Hepatocyte (in vitro differentiated cells): ENCODE measurements around the gene CD80. TPM values are rescaled to one million over a fixed set of nuclear protein-coding genes. Genes with fewer than 3 reads are reported as not detected.

Source experiments
- DNase-seq: peaks from one replicate; pipeline ENCODE4 v3.0.0-alpha.2; 2016; ENCODE audit warnings: low spot score
- H2AFZ ChIP-seq: fragments of 200-600 bp; sonication (generic); 2 replicates; pipeline ENCODE4 v1.6.0; 2016; ENCODE audit warnings: antibody characterized with exemption, mild to moderate bottlenecking
- H3K27ac ChIP-seq: fragments of 200-600 bp; sonication (generic); 2 replicates; pipeline ENCODE4 v1.5.1; 2016; ENCODE audit warnings: mild to moderate bottlenecking
- H3K27me3 ChIP-seq: fragments of 200-600 bp; sonication (generic); 2 replicates; pipeline ENCODE4 v1.6.1; 2016
- H3K36me3 ChIP-seq: fragments of 200-600 bp; sonication (generic); replicated peaks from 2 replicates; pipeline ENCODE4 v1.5.1; 2016; ENCODE audit warnings: low read depth; ENCODE audit not compliant: insufficient read depth
- H3K4me1 ChIP-seq: fragments of 200-600 bp; sonication (generic); 2 replicates; pipeline ENCODE4 v1.5.1; 2016; ENCODE audit warnings: mild to moderate bottlenecking, moderate library complexity; ENCODE audit not compliant: insufficient read depth
- H3K4me2 ChIP-seq: fragments of 200-600 bp; sonication (generic); 2 replicates; pipeline ENCODE4 v1.6.0; 2016
- H3K4me3 ChIP-seq: fragments of 200-600 bp; sonication (generic); 2 replicates; pipeline ENCODE4 v1.5.1; 2016; ENCODE audit warnings: mild to moderate bottlenecking
- H3K79me2 ChIP-seq: fragments of 200-600 bp; sonication (generic); 2 replicates; pipeline ENCODE4 v1.6.0; 2017; ENCODE audit warnings: mild to moderate bottlenecking
- H3K9me2 ChIP-seq: fragments of 200-600 bp; sonication (generic); replicated peaks from 2 replicates; pipeline ENCODE4 v1.6.0; 2017; ENCODE audit warnings: mild to moderate bottlenecking; ENCODE audit not compliant: insufficient read depth
- H3K9me3 ChIP-seq: fragments of 200-600 bp; sonication (generic); 2 replicates; pipeline ENCODE4 v1.5.1; 2016; ENCODE audit warnings: low read depth, mild to moderate bottlenecking
- H4K20me1 ChIP-seq: fragments of 200-600 bp; sonication (generic); 2 replicates; pipeline ENCODE4 v1.6.0; 2016; ENCODE audit warnings: mild to moderate bottlenecking; ENCODE audit not compliant: insufficient read depth, poor library complexity, severe bottlenecking
- EZH2 ChIP-seq: fragments of 200-600 bp; sonication (generic); IDR thresholded peaks from 2 replicates; pipeline ENCODE4 v1.6.1; 2016; ENCODE audit warnings: antibody characterized with exemption, mild to moderate bottlenecking, borderline replicate concordance
- EZH2phosphoT487 ChIP-seq: fragments of 200-600 bp; sonication (generic); IDR thresholded peaks from one replicate; pipeline ENCODE4 v1.6.1; 2018; ENCODE audit warnings: antibody characterized with exemption, mild to moderate bottlenecking, low read depth, moderate library complexity; ENCODE audit not compliant: unreplicated experiment, severe bottlenecking
- WGBS: methylation state at CpG from one replicate; pipeline ENCODE4 v1.1.6; 2016; ENCODE audit warnings: low lambda C conversion rate; ENCODE audit errors: missing lambda C conversion rate; 5-methylcytosine and 5-hydroxymethylcytosine counted together
- polyA plus RNA-seq: library from polyadenylated mRNA; unstranded; fragments of >200 nt; fragmentation: Nextera tagmentation; extraction: Ambion mirVana; gene quantifications from 2 replicates; pipeline ENCODE4 v1.2.1, GENCODE V29; 2016
- total RNA-seq: library from RNA; depleted of rRNA; stranded (reverse); fragments of >200 nt; gene quantifications from 2 replicates; pipeline ENCODE4 v1.2.3, GENCODE V29; 2014
- TF ChIP-seq, protein P1 (sequence below): fragments of 200-600 bp; sonication (generic); IDR thresholded peaks from 2 replicates; pipeline ENCODE4 v1.5.1; 2016; ENCODE audit warnings: antibody characterized with exemption, mild to moderate bottlenecking; ENCODE audit not compliant: poor library complexity

Gene CD80, protein sequence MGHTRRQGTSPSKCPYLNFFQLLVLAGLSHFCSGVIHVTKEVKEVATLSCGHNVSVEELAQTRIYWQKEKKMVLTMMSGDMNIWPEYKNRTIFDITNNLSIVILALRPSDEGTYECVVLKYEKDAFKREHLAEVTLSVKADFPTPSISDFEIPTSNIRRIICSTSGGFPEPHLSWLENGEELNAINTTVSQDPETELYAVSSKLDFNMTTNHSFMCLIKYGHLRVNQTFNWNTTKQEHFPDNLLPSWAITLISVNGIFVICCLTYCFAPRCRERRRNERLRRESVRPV
- total RNA-seq (0.07 and 0.24 TPM in 2 replicates), polyA plus RNA-seq (not detected in 2 replicates)

DNA sequence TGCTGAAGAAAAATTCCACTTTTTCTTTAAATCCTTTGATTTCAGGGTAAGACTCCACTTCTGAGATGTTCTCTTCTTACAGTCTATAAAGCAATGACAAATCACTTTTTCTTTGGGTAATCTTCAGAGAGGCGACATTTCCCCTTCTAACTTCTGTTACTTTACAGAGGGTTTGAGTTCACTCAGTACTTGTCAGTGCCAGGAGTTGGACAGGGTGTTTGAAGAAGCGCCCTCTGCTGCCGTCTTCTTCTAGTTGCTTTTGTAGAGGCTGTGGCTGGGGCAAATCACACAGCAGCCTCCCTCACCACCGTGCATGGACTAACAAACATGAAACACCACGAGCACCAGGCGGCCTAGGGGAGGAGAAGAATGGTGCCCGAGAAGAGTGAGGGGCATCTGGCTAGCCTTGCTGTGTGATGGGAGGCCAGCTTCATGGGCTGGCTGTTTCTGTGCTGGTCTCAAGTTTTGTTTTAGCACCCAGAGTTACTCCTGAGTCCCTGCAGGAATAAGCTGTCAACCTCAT lies at the start of gene CD80:
CD80 (minus strand) TSS at position 174 of the 523 bp plus-strand sequence. CDS start 1,886 bp downstream, outside the sequence.
- H3K79me2 ChIP-seq = no peaks in the 10 kb centered on the region
- no peak within 1 kb of the TSS for H2AFZ ChIP-seq
- no peaks in the 10 kb centered on the region for H3K27me3 ChIP-seq
- no peaks in the 10 kb centered on the region for H3K36me3 ChIP-seq
- no peak within 1 kb of the TSS for H3K27ac ChIP-seq
- no peak within 1 kb of the TSS for H3K4me2 ChIP-seq
- WGBS = 27% methylated on average over 7 of the region's 7 CpGs
- H3K4me1 ChIP-seq = no peaks in the 10 kb centered on the region
- H3K9me2 ChIP-seq = no peaks in the 10 kb centered on the region
- no peak within 1 kb of the TSS for H3K4me3 ChIP-seq
- H4K20me1 ChIP-seq = no peaks in the 10 kb centered on the region
- TF ChIP-seq EZH2 (no peak), EZH2phosphoT487 (no peak)
- TF ChIP-seq, protein P1, sequence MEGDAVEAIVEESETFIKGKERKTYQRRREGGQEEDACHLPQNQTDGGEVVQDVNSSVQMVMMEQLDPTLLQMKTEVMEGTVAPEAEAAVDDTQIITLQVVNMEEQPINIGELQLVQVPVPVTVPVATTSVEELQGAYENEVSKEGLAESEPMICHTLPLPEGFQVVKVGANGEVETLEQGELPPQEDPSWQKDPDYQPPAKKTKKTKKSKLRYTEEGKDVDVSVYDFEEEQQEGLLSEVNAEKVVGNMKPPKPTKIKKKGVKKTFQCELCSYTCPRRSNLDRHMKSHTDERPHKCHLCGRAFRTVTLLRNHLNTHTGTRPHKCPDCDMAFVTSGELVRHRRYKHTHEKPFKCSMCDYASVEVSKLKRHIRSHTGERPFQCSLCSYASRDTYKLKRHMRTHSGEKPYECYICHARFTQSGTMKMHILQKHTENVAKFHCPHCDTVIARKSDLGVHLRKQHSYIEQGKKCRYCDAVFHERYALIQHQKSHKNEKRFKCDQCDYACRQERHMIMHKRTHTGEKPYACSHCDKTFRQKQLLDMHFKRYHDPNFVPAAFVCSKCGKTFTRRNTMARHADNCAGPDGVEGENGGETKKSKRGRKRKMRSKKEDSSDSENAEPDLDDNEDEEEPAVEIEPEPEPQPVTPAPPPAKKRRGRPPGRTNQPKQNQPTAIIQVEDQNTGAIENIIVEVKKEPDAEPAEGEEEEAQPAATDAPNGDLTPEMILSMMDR = peak; percentile 40
- DNase-seq = peak; percentile 69
- H3K9me3 ChIP-seq = no peaks in the 10 kb centered on the region

DNA sequence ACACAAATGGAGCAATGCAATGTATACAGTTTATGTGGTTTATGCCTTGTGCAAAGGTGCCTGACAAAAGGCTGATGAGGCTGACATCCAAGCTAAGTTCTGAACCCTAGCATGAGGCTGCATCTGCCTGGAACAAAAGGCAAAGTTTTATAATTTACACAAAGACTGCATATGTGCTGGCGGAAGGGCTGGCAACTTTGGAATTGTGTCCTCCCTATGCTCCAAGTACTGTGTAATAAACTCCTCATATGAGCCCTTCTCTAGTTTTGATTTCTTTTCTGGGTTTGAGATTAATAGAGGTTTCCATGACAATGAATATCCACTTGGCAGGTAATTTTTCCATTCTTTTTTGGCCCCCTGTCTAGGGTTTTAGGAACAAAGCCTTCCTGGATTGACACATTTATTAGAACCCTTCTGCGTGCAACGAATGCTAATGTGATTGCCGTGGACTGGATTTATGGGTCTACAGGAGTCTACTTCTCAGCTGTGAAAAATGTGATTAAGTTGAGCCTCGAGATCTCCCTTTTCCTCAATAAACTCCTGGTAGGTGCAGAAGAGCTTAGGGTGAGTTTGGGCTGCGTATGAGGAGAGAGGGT lies 49.1 kb upstream of the CD80 start:
- H3K27me3 ChIP-seq = no peaks in the 10 kb centered on the region
- H3K36me3 ChIP-seq = no peaks in the 10 kb centered on the region
- no peak overlapping the region for H3K4me3 ChIP-seq
- H2AFZ ChIP-seq = no peak overlapping the region
- 81% methylated on average over 6 of the region's 6 CpGs for WGBS
- H3K9me3 ChIP-seq = no peaks in the 10 kb centered on the region
- no peak for DNase-seq
- TF ChIP-seq, protein P1 = no peak
- TF ChIP-seq EZH2 = no peak
- H3K9me2 ChIP-seq = no peaks in the 10 kb centered on the region
- H3K4me2 ChIP-seq = no peak overlapping the region
- H4K20me1 ChIP-seq = no peaks in the 10 kb centered on the region
- no peaks in the 10 kb centered on the region for H3K4me1 ChIP-seq
- no peak overlapping the region for H3K27ac ChIP-seq
- H3K79me2 ChIP-seq = no peaks in the 10 kb centered on the region

DNA sequence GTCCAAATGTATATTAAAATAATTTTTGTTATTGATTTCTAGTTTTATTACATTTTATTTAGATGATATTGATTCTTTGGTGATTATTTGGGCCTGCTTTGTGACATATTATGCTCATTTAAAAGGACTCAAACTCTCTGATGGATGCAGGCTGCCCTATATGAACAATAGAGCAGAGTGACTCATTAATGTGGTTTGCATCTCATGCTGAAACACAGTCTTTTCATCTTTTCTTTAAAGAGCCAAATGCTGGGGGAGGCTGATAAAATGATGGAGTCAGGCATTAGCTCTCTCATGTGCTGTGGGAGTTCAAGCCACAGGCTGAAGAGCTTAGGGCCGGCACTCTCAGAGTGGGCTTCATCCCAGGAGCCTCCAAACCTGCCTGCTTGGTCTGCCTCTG lies 45.5 kb upstream of the CD80 start:
- no peaks in the 10 kb centered on the region for H3K36me3 ChIP-seq
- TF ChIP-seq, protein P1 = no peak
- no peak for TF ChIP-seq EZH2
- no peak for TF ChIP-seq EZH2phosphoT487
- no peaks in the 10 kb centered on the region for H3K79me2 ChIP-seq
- no peaks in the 10 kb centered on the region for H3K4me1 ChIP-seq
- no peak for DNase-seq
- H3K4me3 ChIP-seq = no peak overlapping the region
- H3K27ac ChIP-seq = no peak overlapping the region
- H3K4me2 ChIP-seq = no peak overlapping the region
- H4K20me1 ChIP-seq = no peaks in the 10 kb centered on the region
- H3K9me3 ChIP-seq = no peaks in the 10 kb centered on the region
- H2AFZ ChIP-seq = no peak overlapping the region
- no peaks in the 10 kb centered on the region for H3K9me2 ChIP-seq
- H3K27me3 ChIP-seq = no peaks in the 10 kb centered on the region
- 79% methylated on average over 1 of the region's 1 CpG for WGBS
